ENCODE measurements around the gene RPS24. TPM values are rescaled to one million over a fixed set of nuclear protein-coding genes. Genes with fewer than 3 reads are reported as not detected.

The RPS24 gene
- total and polyA plus RNA-seq, 10 of the 15 experiments (the other 5 are each of a cell fraction or from before 2014, with no cell fraction given), result 1,343 to 7,285 (median 2,230) TPM

- no peak for TF ChIP-seq BRCA1 (IDR thresholded peaks at IDR 0.05; ENCODE audit: low read depth, low read length)
- no peak for TF ChIP-seq SREBF1 (IDR thresholded peaks at IDR 0.05; ENCODE audit: low read length)
- TF ChIP-seq HDAC6 (IDR thresholded peaks at IDR 0.05; ENCODE audit: unreplicated experiment), result no peak
- no peak for TF ChIP-seq STAT1 (conservative IDR thresholded peaks at IDR 0.05)
- no peak for TF ChIP-seq PAX8 (IDR thresholded peaks at IDR 0.05)
- TF ChIP-seq SMARCA5 (IDR thresholded peaks at IDR 0.05), result no peak
- no peak for TF ChIP-seq BACH1 (IDR thresholded peaks at IDR 0.05; ENCODE audit: borderline replicate concordance)
- no peak for TF ChIP-seq ZBTB4 (CRISPR knock-in tag; IDR thresholded peaks at IDR 0.05)
- TF ChIP-seq NR2F1 (conservative IDR thresholded peaks at IDR 0.05), result no peak
- no peak for TF ChIP-seq MXI1 (IDR thresholded peaks at IDR 0.05; ENCODE audit: low read depth, low read length)
- no peak for TF ChIP-seq ZNF622 (IDR thresholded peaks at IDR 0.05)
- no peak for TF ChIP-seq TBL1XR1 (IDR thresholded peaks at IDR 0.05; ENCODE audit: low read depth, low read length)
- no peak for TF ChIP-seq SMC3 (IDR thresholded peaks at IDR 0.05; ENCODE audit: borderline replicate concordance, low read length)
- no peak for TF ChIP-seq EZH2 (IDR thresholded peaks at IDR 0.05; ENCODE audit: borderline replicate concordance, control insufficient read depth, low read depth, low read length)
- TF ChIP-seq JUND (IDR thresholded peaks at IDR 0.05; ENCODE audit: low read depth, low read length), result no peak
These were observed 37.6 kb downstream of the RPS24 start (continued) for GRCh38 chr10:78071140-78071856.

Measured in GM12878 (cell line).